Heart left ventricle (tissue), 13 donors: Measurements from ENCODE around the gene NEK2.

Source experiments
- CTCF ChIP-seq, 12 donors: fragments of 200-600 bp; sonication (generic) in 4 of 12; IDR thresholded peaks; one replicate each; pipeline versions ENCODE4 v1.5.0 to v1.8.0; 2018 to 2022; ENCODE audit warnings: antibody characterized with exemption in 12 of 12, mild to moderate bottlenecking in 5 of 12
- POLR2A ChIP-seq, 2 donors: fragments of 450-650 bp; IDR thresholded peaks; one replicate each; pipeline ENCODE4 v1.6.1; 2017; ENCODE audit warnings: antibody characterized with exemption in 2 of 2, mild to moderate bottlenecking in 2 of 2, moderate library complexity in 2 of 2
- donor health status: ischemic (EF 13 %, LVEDD 7.1; RV severe dilation, severe dysfunction).
- donor health status: DM: no; HTN: yes; CAD: no.
- donor health status: DM: no; HTN: no; CAD: no.
- donor health status: ischemic (EF 25% LVEDD 6.9; RV normal size, moderate dysfunction).
- donor health status: ischemic (EF 25% LVEDD 5.7; RV mildly dilated, moderate dysfunction).
- donor health status: ischemic (EF 35%, LVEDD 5.7; RV mildly dilated, moderate dysfunction).
- donor health status: nonischemic (EF 11% LVEDD 7.7; RV severe dilation, severe dysfunction).
- donor health status: DM: yes; HTN: yes; CAD: no.
- donor health status: PGD.
- donor health status: ischemic (EF 29% LVEDD 5.4; RV normal size, mild dysfunction).
- donor health status: nonischemic (EF 23%, LVEDD 6.1; RV moderate dilation, normal function).

- TF ChIP-seq CTCF (IDR thresholded peaks at IDR 0.05) = no peak
- no peak for TF ChIP-seq POLR2A (IDR thresholded peaks at IDR 0.05)
Measured at GRCh38 chr1:211656728-211657127, 18.7 kb downstream of the NEK2 start.
